GM18517 (cell line): ENCODE measurements around the gene WDR45B.

ENCODE experiments used
- ATAC-seq: cut with Tn5 transposase; IDR thresholded peaks from one replicate; pipeline ENCODE4 v1.9.1; 2021; ENCODE audit warnings: mild to moderate bottlenecking, moderate library complexity; ENCODE audit not compliant: unreplicated experiment

The WDR45B gene

DNA sequence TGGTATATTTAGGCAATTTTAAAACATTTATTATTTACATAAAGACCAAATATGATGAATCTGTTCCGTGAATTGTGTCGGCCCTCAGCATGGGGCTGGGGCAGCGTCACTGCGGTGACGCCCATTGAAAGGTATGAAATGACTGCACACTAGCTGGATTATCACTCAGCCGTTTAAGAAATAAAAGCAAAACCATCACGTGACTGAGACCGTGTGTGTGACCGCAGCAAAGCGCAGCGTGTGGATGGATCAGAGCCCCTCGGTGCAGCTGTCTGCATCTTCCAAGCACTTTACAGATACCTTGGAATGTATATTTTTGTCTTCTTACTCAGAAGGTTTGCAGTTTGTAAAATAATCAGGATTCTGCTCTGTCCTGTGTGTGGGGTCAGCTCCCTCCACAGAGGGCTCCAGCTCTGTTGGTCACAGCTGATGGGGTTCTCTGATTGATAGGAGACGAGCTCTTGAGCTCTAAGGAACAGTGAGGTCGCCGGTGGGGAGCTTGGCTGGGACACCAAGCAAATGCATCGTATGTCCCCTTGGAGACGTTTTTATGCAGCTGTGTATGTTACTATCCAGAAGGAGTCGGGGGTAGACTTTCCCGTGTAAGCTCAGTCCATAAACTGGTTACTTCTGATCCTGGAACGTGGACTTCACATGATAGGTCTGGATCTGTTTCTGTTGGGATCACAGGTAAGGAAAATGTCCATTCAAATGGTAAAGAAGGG is 45.1 kb downstream of the WDR45B start:
- no peak for ATAC-seq

DNA sequence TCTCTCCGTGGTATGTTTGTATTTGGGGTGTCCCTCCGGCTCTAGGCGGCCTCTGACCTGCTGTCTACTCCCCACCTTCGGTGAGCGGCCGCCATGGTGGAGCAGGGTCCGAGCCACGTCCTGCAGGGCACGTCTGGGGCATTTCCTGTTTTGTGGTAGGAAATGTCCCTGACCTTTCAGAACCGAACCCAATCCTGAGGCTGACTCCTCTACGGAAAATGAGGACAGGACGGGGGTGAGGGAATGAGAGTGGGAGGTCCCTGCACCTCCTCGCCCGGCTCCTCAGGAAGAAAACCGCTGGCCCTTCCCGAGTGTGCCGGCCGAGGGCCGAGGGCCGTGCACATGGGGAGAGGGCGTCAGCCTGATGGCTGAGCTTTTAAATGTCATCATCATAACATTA is 45.8 kb downstream of the WDR45B start:
- ATAC-seq: no peak

DNA sequence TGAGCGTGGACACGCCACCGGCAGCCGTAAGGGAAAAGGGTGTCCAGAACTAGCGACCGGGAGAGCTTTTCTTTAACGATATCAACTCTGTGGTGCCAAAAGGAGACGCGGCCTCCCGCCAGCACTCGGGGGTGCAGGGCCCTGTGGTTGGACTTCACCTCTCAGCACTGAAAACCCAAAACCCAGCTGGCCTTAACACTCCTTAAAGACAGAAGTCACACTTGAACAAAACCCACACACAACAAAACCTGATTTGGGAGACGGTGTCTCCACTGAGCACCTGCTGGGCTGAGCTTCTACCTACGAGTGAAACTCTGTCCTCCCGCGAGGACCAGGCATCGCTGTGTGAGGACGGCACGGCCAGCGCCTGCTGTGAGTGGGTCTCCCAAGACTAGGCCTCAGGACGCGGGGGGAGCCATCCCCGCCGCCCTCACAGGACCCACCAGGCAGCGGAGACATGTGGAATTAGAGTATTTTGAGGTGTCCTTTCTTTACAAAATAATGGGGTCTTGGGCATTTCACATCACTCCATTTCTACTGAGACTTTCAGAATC is 46.7 kb downstream of the WDR45B start:
- no peak for ATAC-seq

DNA sequence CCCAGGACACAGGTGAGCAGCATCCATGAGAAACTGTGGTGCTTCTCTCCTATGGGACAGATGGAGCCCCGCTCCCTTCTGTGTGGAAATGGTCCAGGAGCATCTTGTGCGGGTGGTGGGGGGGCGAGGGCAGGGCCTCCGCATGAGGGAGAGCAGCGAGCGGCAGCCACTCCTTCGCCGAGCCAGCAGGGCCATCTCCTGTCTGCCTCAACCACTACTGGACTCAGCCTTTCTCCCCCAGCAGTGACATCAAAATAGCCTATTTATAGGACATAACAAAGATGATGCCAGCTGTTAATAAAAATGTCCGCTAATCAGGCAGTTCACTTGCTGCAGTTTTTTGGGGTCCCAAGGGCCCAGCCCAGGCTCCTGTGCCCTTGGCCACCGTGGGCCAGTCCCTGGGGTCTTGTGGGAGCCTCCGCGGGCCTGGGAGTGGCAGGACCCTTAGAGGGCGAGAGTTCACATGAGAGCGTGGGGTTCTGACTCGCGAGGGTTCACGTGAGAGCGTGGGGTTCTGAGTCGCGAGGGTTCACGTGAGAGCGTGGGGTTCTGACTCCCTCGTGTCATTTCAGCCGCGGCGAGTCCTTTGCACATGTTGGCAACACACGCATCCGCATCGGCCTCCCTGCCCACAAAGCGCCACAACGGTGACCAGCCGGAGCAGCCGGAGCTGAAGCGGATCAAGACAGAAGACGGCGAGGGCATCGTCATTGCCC is 47.4 kb downstream of the WDR45B start:
- ATAC-seq: no peak

DNA sequence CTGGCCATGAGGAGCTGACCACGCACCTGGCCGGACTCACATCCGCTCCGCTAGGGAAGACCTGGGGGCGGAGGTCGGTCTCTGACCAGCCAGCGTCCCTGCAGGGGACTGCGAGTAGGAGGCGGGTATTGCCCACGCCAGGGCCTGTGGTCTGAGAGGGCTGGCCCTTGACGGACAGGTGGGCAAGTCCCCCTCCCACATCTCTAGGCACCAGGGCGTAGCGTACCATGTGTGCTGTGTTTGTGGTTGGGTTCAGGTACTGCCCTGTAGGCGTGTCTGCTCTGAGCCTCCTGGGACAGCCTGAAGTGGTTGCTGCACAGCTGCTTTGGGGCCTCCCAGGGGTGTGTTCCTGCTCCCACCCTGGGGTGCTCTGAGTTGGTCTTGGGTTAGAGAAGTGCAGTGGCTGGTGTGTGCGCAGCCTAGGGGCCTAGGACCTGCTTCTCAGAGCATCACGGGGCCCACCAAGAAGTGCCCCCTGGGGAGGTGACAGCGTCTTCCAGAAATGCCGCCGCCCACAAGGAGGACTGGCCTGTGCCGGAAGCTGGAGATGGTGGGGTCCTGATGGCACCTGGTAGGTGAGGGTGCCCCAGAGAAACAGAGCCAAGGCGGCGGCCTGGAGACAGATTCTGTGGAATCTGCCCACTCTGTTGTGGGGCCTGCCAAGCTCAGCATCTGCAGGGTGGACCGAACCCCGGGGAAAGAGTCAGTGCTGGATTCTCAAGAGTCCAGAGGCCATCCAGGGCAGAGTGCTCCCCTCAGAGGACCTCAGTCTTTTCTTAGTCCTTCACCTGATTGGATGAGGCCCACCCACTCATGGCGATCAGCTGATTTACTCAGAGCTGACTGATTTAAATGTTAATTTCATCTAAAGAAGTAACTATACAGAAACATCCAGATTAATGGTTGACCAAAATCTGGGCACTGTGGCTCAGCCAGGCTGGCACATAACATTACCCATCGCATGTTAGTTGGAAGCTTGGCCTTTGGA is 48.3 kb downstream of the WDR45B start:
- no peak for ATAC-seq

DNA sequence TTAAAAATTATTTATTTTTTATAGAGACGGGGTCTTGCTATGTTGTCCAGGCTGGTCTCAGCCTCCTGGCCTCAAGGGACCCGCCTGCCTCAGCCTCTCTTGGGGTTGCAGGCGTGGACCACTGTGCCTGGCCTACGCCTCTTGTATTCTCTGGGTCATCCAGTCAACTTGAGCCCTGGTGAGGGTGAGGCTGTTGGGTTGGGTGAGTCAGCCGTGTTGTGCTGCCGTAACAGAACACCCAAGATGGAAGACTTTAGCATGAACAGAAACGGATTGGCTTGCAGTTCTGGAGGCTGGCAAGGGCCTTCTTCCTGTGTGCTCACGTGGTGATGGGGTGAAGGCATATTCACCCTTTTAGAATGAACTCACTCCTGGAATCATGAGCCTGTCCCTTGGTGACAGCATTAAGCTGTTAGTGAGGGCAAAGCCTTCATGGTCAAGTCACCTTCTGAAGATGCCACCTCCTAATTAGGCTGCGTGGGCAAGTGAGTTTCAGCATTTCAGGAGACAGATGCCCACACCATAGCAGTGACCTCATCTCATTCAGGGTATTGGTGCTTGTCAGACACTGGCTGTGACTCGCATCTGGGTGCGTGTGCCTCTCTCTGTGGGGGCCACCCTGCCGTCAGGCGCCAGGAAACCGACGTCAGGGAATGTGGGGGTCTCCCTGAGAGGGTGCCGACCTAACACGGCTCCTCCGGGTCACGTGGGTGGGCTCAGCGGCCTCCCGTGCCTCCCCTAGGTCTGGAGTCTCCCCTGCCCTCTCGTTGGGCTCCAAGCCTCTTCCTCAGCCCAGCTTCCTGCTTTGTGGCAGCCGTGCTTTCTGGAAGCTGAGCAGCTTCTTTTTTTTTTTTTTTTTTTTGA is 49.8 kb downstream of the WDR45B start:
- no peak for ATAC-seq

DNA sequence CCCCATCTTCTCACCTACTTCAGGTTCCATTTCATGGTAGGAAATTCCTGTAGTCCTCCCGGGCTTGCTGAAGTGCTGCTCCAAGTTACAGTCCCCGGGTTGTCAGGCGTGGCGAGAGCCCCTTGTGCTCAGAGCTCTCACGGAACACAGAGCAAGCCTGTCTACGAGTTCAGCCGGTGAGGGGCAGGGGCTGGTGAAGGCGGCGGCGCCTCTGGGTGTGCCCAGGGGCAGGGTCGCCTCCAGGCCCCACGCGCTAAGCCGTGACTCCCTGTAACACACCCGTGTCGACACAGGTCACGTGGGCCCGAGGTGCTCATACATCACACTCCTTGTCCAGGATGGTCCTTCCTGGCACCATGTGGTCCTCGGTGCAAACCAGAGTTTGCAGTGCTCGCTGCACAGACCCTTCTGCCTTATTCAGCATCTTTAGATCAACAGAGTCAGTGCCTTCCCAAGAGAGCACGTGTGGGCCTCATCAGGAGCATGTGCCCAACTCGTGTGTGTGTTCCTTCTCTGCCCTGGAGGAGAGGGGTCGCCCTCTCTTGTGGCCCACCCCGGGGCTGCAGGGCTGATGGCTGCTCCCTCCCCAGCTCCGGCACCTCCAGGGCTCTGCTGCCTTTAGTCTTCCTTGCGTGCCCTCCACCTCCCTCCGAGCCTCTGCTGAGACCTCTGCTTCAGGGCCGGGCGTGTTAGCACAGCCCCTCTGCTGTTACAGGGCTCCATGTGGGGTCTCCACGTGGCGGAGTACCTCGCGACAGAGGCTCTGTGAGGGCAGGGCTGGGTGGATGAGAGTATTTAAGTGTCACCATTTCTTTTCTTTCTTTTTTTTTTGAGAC is 51.2 kb downstream of the WDR45B start:
- no peak for ATAC-seq

DNA sequence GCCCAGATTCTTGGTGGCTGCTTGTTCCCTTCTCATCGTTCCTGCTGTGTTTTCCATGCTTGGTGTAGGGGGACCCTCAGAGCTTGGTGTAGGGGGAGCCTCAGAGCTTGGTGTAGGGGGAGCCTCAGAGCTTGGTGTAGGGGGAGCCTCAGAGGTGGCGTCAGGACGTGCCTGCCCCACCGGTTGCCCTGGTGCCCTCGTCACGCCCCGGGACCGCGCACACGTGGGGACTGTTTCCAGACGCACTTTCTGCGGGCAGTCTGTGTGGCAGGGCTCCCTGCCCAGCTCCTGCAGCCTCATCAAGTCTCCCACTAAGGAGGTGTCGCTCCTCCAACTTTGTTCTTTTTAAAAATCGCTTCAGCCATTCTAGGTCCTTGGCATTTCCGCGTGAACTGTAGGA is 51.9 kb downstream of the WDR45B start:
- no peak for ATAC-seq

DNA sequence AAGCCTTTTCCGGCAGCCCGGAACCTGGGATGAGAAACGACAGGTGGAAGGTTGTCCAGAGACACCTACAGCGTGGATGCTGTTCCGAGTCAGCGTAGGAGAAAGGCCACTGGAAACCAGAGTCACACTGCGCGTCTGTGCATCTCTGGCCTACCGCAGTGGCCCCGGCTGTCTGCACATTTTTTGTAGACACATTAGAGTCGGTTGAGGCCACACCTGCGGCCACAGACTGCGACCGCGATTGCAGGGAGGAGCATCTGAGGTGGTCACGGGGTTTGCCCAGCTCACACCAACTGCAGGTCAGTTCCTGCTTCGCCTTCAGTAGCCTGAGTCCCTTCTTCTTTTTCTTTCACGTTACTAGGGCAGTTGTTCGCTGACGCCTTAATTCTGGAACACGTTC is 52.4 kb downstream of the WDR45B start:
- no peak for ATAC-seq

DNA sequence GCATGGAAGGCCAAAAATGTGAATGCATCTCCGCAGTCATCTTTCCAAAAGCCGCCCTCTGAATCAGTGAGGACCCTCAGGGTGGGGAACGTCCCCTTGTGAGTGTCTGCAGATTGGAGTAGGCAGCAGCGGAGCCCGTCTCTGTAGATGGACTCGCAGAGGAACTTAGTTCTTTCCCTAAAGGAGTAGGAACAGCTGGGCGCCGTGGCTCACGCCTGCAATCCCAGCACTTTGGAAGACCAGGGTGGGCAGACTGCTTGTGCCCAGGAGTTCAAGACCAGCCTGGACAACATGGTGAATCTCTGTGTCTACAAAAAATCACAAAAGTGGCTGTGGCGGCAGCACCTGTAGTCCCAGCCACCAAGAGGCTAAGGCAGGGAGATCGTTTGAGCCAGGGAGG is 53.7 kb downstream of the WDR45B start:
- no peak for ATAC-seq

DNA sequence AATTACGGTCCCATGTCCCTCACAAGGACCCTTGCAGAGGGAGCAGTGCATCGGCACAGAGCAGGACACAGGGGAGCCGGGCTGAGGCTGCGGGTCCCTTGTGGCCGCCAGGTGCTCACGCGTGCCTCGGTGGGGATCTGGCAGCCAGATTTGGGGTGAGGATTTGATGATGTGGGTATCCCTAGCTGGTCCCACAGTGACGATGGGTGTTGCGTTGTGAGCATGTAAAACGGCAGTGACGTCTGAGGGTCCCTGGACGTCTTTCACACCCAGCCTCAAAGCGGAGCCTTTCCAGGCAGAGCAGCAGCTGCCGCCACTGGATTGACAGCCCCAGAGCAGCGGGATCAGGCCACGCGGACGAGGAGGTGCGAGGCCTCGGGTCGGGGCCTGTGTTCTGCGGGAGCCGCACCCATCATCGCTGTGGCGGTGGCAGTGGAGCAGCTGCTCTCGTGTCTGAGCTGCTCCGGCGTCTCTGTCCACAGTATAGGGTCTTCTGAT is 54.6 kb downstream of the WDR45B start:
- no peak for ATAC-seq

DNA sequence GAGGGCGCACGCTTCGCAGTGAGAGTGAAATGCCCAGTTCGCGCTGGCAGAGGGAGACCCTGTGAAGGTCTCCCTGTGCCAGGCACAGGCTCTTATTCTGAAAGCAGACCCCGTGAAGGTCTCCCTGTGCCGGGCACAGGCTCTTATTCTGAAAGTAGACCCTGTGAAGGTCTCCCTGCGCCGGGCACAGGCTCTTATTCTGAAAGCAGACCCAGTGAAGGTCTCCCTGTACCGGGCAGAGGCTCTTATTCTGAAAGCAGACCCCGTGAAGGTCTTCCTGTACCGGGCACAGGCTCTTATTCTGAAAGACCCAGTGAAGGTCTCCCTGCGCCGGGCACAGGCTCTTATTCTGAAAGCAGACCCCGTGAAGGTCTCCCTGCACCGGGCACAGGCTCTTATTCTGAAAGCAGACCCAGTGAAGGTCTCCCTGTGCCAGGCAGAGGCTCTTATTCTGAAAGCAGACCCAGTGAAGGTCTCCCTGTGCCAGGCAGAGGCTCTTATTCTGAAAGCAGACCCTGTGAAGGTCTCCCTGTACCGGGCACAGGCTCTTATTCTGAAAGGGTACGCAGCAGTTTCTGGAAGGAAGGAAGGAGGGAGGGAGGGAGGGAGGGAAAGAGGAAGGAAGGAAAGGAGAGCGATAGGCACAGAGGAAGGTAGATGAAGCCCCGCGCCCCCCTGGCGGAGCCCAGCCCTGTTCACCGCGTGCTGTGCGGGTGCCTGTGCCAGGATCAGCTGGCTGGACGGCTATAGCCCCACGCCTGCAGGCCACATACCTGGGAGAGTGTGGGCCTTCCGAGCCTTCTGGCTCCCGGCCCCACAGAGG is 55.3 kb downstream of the WDR45B start:
- no peak for ATAC-seq

DNA sequence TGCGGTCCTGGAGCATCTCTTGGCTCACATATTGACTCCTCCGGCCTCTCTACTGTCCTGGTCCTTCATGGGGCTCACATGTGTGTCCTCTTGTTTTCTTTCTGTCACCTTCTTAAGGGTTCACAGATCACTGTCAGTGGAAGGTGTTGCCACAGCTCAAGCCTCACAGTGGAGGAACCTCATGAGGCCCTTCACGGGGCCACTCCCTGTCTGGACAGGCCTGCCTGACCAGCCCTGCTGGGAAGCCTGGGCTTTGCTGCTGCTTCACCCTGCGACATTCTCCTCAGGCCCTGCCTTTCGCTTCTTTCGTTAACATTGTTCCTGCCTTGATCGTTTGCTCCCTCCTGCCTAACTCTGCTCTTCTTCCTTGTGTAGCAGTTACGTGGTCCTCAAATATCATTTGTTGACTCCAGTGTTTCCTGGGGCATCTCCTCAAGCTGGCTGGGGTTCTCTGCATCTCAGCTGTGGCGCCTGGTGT is 55.9 kb downstream of the WDR45B start:
- ATAC-seq: no peak

DNA sequence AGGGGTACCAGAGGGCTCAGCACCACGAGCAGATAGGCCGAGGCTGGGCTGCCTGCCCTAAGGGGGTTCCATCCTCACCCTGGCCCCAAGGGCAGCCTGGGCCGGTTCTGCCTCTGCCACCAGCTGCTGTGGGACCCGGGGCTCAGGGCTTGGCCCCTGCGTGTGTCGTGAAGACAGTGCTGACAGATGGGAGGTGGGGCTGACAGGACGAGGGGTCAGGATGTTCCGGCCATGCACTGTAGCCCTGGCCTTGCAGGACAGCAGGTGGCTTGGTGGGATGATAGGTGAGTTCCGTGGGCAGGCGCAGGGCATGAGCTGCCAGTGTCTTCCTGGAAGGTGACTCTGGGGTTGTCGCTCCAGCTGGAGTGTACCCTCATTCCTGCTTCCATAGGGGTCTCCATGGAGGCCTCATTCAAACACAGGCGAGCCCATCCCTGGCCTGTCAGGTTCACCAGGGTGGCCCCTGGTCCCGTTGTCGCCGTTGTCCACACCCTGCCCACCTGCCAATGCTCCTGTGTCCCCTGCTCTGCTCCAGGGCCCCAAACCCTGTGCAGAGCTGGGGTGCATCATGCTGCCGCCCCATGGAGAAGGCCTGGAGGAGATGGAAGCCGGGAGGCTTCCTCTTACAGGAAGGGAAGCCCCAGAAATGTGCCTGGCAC is 57.2 kb downstream of the WDR45B start:
- no peak for ATAC-seq

DNA sequence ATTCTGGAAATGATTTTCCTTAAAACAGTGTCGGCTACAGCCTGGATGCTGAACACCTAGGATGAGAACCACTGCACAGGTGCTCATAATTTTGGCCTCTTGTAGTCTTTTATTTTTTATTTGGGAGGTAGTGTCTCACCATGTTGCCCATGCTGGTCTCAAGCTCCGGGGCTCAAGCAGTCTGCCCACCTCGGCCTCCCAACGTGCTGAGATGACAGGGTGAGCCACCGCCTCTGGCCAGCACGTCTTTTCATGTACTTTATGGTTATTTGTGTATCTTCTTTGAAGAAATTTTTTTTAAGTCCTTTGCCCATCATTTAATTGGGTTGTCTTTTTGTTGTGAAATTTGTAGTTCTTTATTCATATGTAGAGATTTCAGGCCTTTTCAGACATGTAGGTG is 58.0 kb downstream of the WDR45B start:
- ATAC-seq: no peak

DNA sequence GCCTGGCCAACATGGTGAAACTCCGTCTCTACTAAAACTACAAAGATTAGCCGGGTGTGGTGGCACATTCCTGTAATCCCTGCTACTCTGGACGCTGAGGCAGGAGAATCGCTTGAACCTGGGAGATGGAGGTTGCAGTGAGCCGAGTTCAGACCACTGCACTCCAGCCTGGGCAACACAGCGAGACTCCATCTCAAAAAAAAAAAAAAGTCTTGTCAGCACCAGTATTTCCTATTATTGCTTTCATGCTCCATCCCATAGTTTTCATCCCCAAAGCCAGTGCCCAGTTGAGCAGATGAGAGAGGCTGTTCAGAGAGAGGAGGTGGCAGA is 58.4 kb downstream of the WDR45B start:
- no peak for ATAC-seq

DNA sequence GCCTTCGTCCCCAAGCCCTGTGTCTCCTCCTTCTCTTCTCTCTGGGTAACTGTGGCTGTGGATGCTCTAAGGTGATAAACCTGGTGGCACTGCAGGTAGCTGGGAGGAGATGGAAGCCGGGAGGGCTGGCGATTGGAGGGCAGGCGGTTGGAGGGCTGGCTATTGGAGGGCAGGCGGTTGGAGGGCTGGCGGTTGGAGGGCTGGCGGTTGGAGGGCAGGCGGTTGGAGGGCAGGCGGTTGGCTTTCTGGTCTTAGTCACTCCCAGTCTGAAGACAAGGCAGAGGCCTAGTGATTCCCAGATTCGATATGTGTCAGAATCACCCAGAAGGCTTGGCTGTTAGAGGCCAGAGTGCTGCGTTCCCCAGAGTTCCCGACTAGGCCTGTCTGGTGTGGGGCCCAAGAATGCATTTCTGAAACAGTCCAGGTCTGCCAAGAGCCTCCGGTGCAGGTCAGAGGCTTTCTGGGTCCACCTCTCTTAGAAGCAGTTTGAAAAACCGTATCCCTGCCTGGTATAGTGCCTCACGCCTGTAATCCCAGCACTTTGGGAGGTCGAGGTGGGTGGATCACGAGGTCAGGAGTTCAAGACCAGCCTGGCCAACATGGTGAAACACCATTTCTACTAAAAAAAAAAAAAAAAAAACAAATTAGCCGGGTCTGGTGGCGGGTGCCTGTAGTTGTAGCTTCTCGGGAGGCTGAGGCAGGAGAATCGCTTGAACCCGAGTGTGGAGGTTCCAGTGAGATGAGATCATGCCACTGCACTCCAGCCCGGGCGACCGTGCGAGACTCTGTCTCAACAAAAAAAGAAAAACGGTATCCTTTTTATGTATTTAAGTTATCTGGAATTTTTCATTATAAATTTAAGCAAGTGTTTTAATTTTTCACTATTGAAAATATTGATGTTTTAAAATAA is 59.7 kb downstream of the WDR45B start:
- no peak for ATAC-seq
